ENCODE data around the gene SMIM38.

Gene SMIM38

GRCh38 chr11:69195824-69196782, 40.4 kb downstream of the SMIM38 start:
- Histone ChIP-seq H3K4me2 (ENCODE audit: insufficient read depth, low read length) (no peak overlapping the region), H3K9ac (ENCODE audit: low read depth, low read length) (no peak overlapping the region), H3K27me3 (ENCODE audit: insufficient read depth, low read length, poor library complexity) (no peaks in the 10 kb centered on the region), H3K9me3 (ENCODE audit: insufficient read depth, low read length, severe bottlenecking) (peaks cover 3% of the 10 kb centered on the region), H3K36me3 (ENCODE audit: insufficient read depth, low read length) (no peaks in the 10 kb centered on the region), H3K4me3 (ENCODE audit: low read depth in 1 of 2, low read length in 2 of 2) (no peak overlapping the region), H3K27ac (ENCODE audit: low read length) (no peak overlapping the region), H3K79me2 (ENCODE audit: insufficient read depth, low read length) (no peaks in the 10 kb centered on the region), H4K20me1 (ENCODE audit: insufficient read depth, low read length) (no peaks in the 10 kb centered on the region; the same call in 1 of the 2 replicates), H2AFZ (ENCODE audit: low read depth, low read length) (no peak overlapping the region), H3K4me1 (ENCODE audit: insufficient read depth, low read length) (no peaks in the 10 kb centered on the region)
- no peak for DNase-seq
- TF ChIP-seq EZH2 (IDR thresholded peaks at IDR 0.05; ENCODE audit: borderline replicate concordance, low read depth, low read length, severe bottlenecking), result no peak
- TF ChIP-seq, protein P1, sequence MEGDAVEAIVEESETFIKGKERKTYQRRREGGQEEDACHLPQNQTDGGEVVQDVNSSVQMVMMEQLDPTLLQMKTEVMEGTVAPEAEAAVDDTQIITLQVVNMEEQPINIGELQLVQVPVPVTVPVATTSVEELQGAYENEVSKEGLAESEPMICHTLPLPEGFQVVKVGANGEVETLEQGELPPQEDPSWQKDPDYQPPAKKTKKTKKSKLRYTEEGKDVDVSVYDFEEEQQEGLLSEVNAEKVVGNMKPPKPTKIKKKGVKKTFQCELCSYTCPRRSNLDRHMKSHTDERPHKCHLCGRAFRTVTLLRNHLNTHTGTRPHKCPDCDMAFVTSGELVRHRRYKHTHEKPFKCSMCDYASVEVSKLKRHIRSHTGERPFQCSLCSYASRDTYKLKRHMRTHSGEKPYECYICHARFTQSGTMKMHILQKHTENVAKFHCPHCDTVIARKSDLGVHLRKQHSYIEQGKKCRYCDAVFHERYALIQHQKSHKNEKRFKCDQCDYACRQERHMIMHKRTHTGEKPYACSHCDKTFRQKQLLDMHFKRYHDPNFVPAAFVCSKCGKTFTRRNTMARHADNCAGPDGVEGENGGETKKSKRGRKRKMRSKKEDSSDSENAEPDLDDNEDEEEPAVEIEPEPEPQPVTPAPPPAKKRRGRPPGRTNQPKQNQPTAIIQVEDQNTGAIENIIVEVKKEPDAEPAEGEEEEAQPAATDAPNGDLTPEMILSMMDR (IDR thresholded peaks at IDR 0.05; ENCODE audit: borderline replicate concordance, extremely low read depth, low read length, poor library complexity, severe bottlenecking), result no peak
- ATAC-seq (ENCODE audit: insufficient read depth, low read depth), result no peak

DNA sequence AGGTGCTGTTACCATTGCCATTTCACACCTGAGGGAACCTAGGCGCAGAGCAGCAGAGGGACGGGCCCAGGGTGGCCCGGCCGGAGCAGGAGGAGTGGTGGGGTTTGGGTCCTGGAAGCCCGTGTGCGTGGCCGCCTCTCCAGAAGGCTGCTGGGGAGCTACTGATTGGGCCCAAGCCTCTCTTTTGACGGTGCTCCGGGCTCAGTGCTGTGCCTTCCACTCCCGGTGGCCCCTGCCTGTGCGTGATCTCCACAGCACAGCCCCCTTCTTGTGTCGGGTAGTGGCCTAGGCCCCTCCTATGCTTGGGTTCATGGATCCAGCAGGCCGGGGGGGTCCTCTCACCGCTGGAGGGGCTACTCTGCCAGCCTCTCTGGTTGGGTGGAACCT, 41.0 kb downstream of the SMIM38 start:
- TF ChIP-seq, protein P1 (IDR thresholded peaks at IDR 0.05; ENCODE audit: borderline replicate concordance, extremely low read depth, low read length, poor library complexity, severe bottlenecking), result no peak
- TF ChIP-seq EZH2 (IDR thresholded peaks at IDR 0.05; ENCODE audit: borderline replicate concordance, low read depth, low read length, severe bottlenecking), result no peak
- no peaks in the 10 kb centered on the region for H3K4me1 ChIP-seq (ENCODE audit: insufficient read depth, low read length)
- no peak for DNase-seq
- H3K9ac ChIP-seq (ENCODE audit: low read depth, low read length), result no peak overlapping the region
- H3K4me2 ChIP-seq (ENCODE audit: insufficient read depth, low read length), result no peak overlapping the region
- no peak overlapping the region for H3K4me3 ChIP-seq (ENCODE audit: low read depth in 1 of 2, low read length in 2 of 2)
- H2AFZ ChIP-seq (ENCODE audit: low read depth, low read length), result no peak overlapping the region
- no peaks in the 10 kb centered on the region for H3K36me3 ChIP-seq (ENCODE audit: insufficient read depth, low read length)
- H3K79me2 ChIP-seq (ENCODE audit: insufficient read depth, low read length), result no peaks in the 10 kb centered on the region
- no peak overlapping the region for H3K27ac ChIP-seq (ENCODE audit: low read length)
- no peaks in the 10 kb centered on the region for H3K27me3 ChIP-seq (ENCODE audit: insufficient read depth, low read length, poor library complexity)
- peaks cover 3% of the 10 kb centered on the region for H3K9me3 ChIP-seq (ENCODE audit: insufficient read depth, low read length, severe bottlenecking)
- no peak for ATAC-seq (ENCODE audit: insufficient read depth, low read depth)
- H4K20me1 ChIP-seq (ENCODE audit: insufficient read depth, low read length), result no peaks in the 10 kb centered on the region; the same call in 1 of the 2 replicates

DNA sequence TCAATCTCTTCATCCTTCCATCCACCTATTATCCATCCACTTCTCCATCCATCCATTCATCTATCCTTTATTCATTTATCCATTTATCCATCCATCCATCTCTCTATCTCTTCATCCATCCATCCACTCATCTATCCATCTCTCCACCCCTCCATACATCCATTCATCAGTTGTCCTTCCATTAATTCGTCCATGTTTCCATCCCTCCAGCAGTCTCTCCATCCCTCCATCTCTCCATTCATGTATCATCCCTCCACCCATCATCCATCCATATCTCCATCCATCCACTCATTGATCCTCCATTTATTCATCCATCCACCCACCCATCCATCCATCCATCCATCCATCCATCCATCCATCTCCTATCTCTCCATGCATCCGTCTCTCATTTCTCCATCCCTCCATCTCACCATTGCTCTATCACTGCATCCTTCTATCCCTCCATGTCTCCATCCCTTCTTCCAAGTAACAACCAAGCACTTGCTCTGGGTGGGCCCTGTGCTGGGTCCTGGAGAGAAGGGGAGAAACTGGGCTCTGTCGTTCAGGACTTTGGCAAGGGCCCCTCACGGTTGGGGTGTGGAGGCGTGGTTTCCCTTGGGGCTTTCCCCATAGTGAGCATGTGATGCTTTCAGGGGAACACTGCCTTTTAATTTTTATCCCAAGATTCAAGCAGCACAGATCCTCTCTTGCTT, 43.3 kb downstream of the SMIM38 start:
- DNase-seq, result no peak
- no peaks in the 10 kb centered on the region for H3K36me3 ChIP-seq (ENCODE audit: insufficient read depth, low read length)
- H3K4me1 ChIP-seq (ENCODE audit: insufficient read depth, low read length), result no peaks in the 10 kb centered on the region
- H3K9ac ChIP-seq (ENCODE audit: low read depth, low read length), result no peak overlapping the region
- no peaks in the 10 kb centered on the region for H3K79me2 ChIP-seq (ENCODE audit: insufficient read depth, low read length)
- H3K9me3 ChIP-seq (ENCODE audit: insufficient read depth, low read length, severe bottlenecking), result peaks cover 3% of the 10 kb centered on the region
- H3K4me2 ChIP-seq (ENCODE audit: insufficient read depth, low read length), result no peak overlapping the region
- H3K27ac ChIP-seq (ENCODE audit: low read length), result no peak overlapping the region
- no peak overlapping the region for H3K4me3 ChIP-seq (ENCODE audit: low read depth in 1 of 2, low read length in 2 of 2)
- peaks cover 2% of the 10 kb centered on the region; the same call in 1 of the 2 replicates for H4K20me1 ChIP-seq (ENCODE audit: insufficient read depth, low read length)
- no peaks in the 10 kb centered on the region for H3K27me3 ChIP-seq (ENCODE audit: insufficient read depth, low read length, poor library complexity)
- ATAC-seq (ENCODE audit: insufficient read depth, low read depth), result no peak
- TF ChIP-seq, protein P1 (IDR thresholded peaks at IDR 0.05; ENCODE audit: borderline replicate concordance, extremely low read depth, low read length, poor library complexity, severe bottlenecking), result no peak
- TF ChIP-seq EZH2 (IDR thresholded peaks at IDR 0.05; ENCODE audit: borderline replicate concordance, low read depth, low read length, severe bottlenecking), result no peak
- H2AFZ ChIP-seq (ENCODE audit: low read depth, low read length), result no peak overlapping the region

All from DND-41 (cell line).